ENCODE measurements around the gene RARG. TPM values are rescaled to one million over a fixed set of nuclear protein-coding genes. Genes with fewer than 3 reads are reported as not detected.

RARG gene
- polyA plus RNA-seq, 1 donor (not counting 4 experiments of a cell fraction or from before 2014, with no cell fraction given), result 26.4 TPM

DNA sequence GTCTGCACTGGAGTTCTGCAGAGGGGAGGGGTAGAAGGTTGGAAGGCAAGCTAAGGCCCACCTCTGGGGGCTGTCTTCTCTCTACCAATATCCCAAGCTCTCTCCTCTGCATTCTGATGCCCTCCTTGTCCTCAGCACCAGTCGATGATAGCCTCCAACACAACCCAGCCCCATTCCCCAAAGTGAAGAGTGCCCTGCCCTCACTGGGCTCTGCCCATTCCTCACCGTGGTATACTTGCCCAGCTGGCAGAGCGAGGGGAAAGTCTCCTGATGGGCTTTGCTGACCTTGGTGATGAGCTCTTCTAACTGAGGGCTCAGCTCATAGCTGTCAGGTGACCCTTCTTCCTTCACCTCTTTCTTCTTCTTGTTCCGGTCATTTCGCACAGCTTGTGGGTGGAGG is 17.8 kb downstream of the RARG start:
- no peaks in the 10 kb centered on the region for H3K9me3 ChIP-seq (ENCODE audit: control insufficient read depth, low read depth, low read length)
- H3K4me1 ChIP-seq (ENCODE audit: control insufficient read depth, extremely low read depth, insufficient read depth, low read length), result peaks cover 26% of the 10 kb centered on the region
- H2AFZ ChIP-seq (ENCODE audit: control insufficient read depth, low read length), result no peak overlapping the region
- dilution Hi-C loops (cut with MboI; ENCODE audit: extremely low pct_ligation_motif_present, low sequenced_read_pairs), result no loop called here
- H3K79me2 ChIP-seq (ENCODE audit: control insufficient read depth, insufficient read depth, low read length), result peaks cover 18% of the 10 kb centered on the region
- no peaks in the 10 kb centered on the region for H3K27me3 ChIP-seq (ENCODE audit: control insufficient read depth, extremely low read depth, insufficient read depth, low read length)
- H3K4me3 ChIP-seq (ENCODE audit: control insufficient read depth in 2 of 3, extremely low read depth in 1 of 3, insufficient read depth in 2 of 3, low read depth in 1 of 3, low read length in 3 of 3), result no peak overlapping the region
- H4K20me1 ChIP-seq (ENCODE audit: control insufficient read depth, extremely low read depth, insufficient read depth, low read length), result no peaks in the 10 kb centered on the region
- H3K9ac ChIP-seq (ENCODE audit: control insufficient read depth, extremely low read depth, insufficient read depth, low read length), result no peak overlapping the region
- FAIRE-seq (no peak), DNase-seq (ENCODE audit: low read depth, low spot score) (no peak)
- H3K4me2 ChIP-seq (ENCODE audit: control insufficient read depth, extremely low read depth, insufficient read depth, low read depth, low read length), result no peak overlapping the region
- H3K9me1 ChIP-seq (ENCODE audit: control insufficient read depth, extremely low read depth, insufficient read depth, low read length), result no peaks in the 10 kb centered on the region
- no peak overlapping the region for H3K27ac ChIP-seq (ENCODE audit: control insufficient read depth, insufficient read depth, low read length)
- TF ChIP-seq, protein P1, sequence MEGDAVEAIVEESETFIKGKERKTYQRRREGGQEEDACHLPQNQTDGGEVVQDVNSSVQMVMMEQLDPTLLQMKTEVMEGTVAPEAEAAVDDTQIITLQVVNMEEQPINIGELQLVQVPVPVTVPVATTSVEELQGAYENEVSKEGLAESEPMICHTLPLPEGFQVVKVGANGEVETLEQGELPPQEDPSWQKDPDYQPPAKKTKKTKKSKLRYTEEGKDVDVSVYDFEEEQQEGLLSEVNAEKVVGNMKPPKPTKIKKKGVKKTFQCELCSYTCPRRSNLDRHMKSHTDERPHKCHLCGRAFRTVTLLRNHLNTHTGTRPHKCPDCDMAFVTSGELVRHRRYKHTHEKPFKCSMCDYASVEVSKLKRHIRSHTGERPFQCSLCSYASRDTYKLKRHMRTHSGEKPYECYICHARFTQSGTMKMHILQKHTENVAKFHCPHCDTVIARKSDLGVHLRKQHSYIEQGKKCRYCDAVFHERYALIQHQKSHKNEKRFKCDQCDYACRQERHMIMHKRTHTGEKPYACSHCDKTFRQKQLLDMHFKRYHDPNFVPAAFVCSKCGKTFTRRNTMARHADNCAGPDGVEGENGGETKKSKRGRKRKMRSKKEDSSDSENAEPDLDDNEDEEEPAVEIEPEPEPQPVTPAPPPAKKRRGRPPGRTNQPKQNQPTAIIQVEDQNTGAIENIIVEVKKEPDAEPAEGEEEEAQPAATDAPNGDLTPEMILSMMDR (optimal IDR thresholded peaks at IDR 0.05 in 1 of 3, IDR thresholded peaks at IDR 0.05 in 1 of 3, conservative IDR thresholded peaks at IDR 0.05 in 1 of 3; ENCODE audit: extremely low read depth in 1 of 3, insufficient read depth in 2 of 3, low read length in 3 of 3), result no peak
- no peak for TF ChIP-seq EZH2 (IDR thresholded peaks at IDR 0.05; ENCODE audit: low read length)
- H3K36me3 ChIP-seq (ENCODE audit: control insufficient read depth in 2 of 2, extremely low read depth in 1 of 2, insufficient read depth in 2 of 2, low read length in 2 of 2), result peaks cover 40 to 57% of the 10 kb centered on the region in 2 experiments

DNA sequence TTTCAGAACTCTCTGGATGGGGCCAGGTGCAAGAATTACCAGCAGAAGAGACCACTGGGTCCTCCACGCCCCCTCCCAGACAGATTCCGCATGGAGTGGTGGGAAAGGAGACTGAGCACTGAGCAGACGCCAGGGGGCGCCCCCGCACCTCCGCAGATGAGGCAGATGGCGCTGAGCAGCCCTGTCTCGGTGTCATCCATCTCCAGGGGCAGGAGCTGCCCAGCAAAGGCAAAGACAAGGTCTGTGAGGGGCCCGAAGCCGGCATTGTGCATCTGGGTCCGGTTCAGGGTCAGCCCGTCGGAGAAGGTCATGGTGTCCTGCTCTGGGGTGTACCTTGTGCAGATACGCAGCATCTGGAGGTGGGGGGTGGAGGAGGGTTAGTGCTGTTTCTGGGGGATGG is 18.7 kb downstream of the RARG start:
- no peak for FAIRE-seq

More for the DNA sequence above, 18.7 kb downstream of the RARG start:
- H3K27me3 ChIP-seq (ENCODE audit: control insufficient read depth, extremely low read depth, insufficient read depth, low read length), result no peaks in the 10 kb centered on the region
- H3K79me2 ChIP-seq (ENCODE audit: control insufficient read depth, insufficient read depth, low read length), result peaks cover 11% of the 10 kb centered on the region
- H3K36me3 ChIP-seq (ENCODE audit: control insufficient read depth in 2 of 2, extremely low read depth in 1 of 2, insufficient read depth in 2 of 2, low read length in 2 of 2), result peaks cover 41 to 57% of the 10 kb centered on the region in 2 experiments
- H3K9me1 ChIP-seq (ENCODE audit: control insufficient read depth, extremely low read depth, insufficient read depth, low read length), result no peaks in the 10 kb centered on the region
- no peak overlapping the region for H3K4me3 ChIP-seq (ENCODE audit: control insufficient read depth in 2 of 3, extremely low read depth in 1 of 3, insufficient read depth in 2 of 3, low read depth in 1 of 3, low read length in 3 of 3)
- no peak for TF ChIP-seq EZH2 (IDR thresholded peaks at IDR 0.05; ENCODE audit: low read length)
- TF ChIP-seq, protein P1 (optimal IDR thresholded peaks at IDR 0.05 in 1 of 3, IDR thresholded peaks at IDR 0.05 in 1 of 3, conservative IDR thresholded peaks at IDR 0.05 in 1 of 3; ENCODE audit: extremely low read depth in 1 of 3, insufficient read depth in 2 of 3, low read length in 3 of 3), result peak in 2 of 3 experiments; percentile 82 to 94
- H2AFZ ChIP-seq (ENCODE audit: control insufficient read depth, low read length), result no peak overlapping the region
- DNase-seq (ENCODE audit: low read depth, low spot score), result no peak
- H3K9ac ChIP-seq (ENCODE audit: control insufficient read depth, extremely low read depth, insufficient read depth, low read length), result no peak overlapping the region
- no peaks in the 10 kb centered on the region for H4K20me1 ChIP-seq (ENCODE audit: control insufficient read depth, extremely low read depth, insufficient read depth, low read length)
- H3K27ac ChIP-seq (ENCODE audit: control insufficient read depth, insufficient read depth, low read length), result no peak overlapping the region
- no peaks in the 10 kb centered on the region for H3K9me3 ChIP-seq (ENCODE audit: control insufficient read depth, low read depth, low read length)
- dilution Hi-C loops (cut with MboI; ENCODE audit: extremely low pct_ligation_motif_present, low sequenced_read_pairs), result no loop called here
- no peak overlapping the region for H3K4me2 ChIP-seq (ENCODE audit: control insufficient read depth, extremely low read depth, insufficient read depth, low read depth, low read length)
- H3K4me1 ChIP-seq (ENCODE audit: control insufficient read depth, extremely low read depth, insufficient read depth, low read length), result peaks cover 20% of the 10 kb centered on the region
